Panc1 (cell line): ENCODE results near the gene CACNA2D4. TPM values are rescaled to one million over a fixed set of nuclear protein-coding genes. Genes with fewer than 3 reads are reported as not detected.

Source experiments
- ATAC-seq: fragments of 200-7000 bp; cut with Tn5 transposase; 2 replicates; pipeline ENCODE4 v1.9.1; 2020; ENCODE audit warnings: mild to moderate bottlenecking, moderate library complexity
- BruUV-seq: library from RNA; stranded (reverse); fragments of 400-500 nt; replicated peaks from 2 replicates; lab custom pipeline; 2021; lab: Mats Ljungman, UMichigan
- CTCF ChIA-PET: fragments of 300-600 bp; sonication (Branson Sonifier 250); formaldehyde crosslinking; loops from one replicate; lab custom pipeline; 2022; ENCODE audit warnings: antibody characterized with exemption; lab: Charles Lee
- POLR2A ChIA-PET: fragments of 300-600 bp; sonication (Branson Sonifier 250); formaldehyde crosslinking; loops from one replicate; lab custom pipeline; 2022; ENCODE audit warnings: antibody characterized with exemption; lab: Charles Lee
- DNase-seq: peaks from one replicate; pipeline ENCODE4 v3.0.0-alpha.2; 2010; ENCODE audit warnings: low read depth, low spot score
- H3K27ac ChIP-seq: 2 replicates; pipeline ENCODE4 v1.5.1; 2011; ENCODE audit warnings: mild to moderate bottlenecking, low read length, inconsistent platforms
- H3K27me3 ChIP-seq: fragments of 200-500 bp; sonication (Bioruptor generic); 2 replicates; pipeline ENCODE4 v1.6.0; 2014; ENCODE audit warnings: low read length, inconsistent platforms; ENCODE audit not compliant: control insufficient read depth, insufficient read depth
- H3K36me3 ChIP-seq: fragments of 200-500 bp; sonication (Bioruptor generic); 2 replicates; pipeline ENCODE4 v1.5.1; 2014; ENCODE audit warnings: inconsistent platforms, mild to moderate bottlenecking, low read length, moderate library complexity; ENCODE audit not compliant: control insufficient read depth, insufficient read depth
- H3K4me1 ChIP-seq: 2 replicates; pipeline ENCODE4 v1.5.1; 2011; ENCODE audit warnings: inconsistent platforms, mild to moderate bottlenecking, low read length, moderate library complexity; ENCODE audit not compliant: control insufficient read depth, insufficient read depth
- H3K4me3 ChIP-seq, 2 experiments: 2 replicates each; pipeline ENCODE4 v1.5.1; 2011 to 2012; ENCODE audit warnings: low read depth in 2 of 2, low read length in 2 of 2, mild to moderate bottlenecking in 2 of 2, inconsistent platforms in 1 of 2, moderate library complexity in 1 of 2
- H3K9me3 ChIP-seq: fragments of 200-500 bp; sonication (Bioruptor generic); 2 replicates; pipeline ENCODE4 v1.5.1; 2014; ENCODE audit warnings: low read depth, mild to moderate bottlenecking, inconsistent platforms, low read length, moderate library complexity; ENCODE audit not compliant: control insufficient read depth, insufficient read depth
- POLR2AphosphoS5 ChIP-seq: IDR thresholded peaks from 2 replicates; pipeline ENCODE4 v1.6.1; 2012; ENCODE audit warnings: mild to moderate bottlenecking, low read depth, low read length, moderate library complexity
- SIN3A ChIP-seq: IDR thresholded peaks from 2 replicates; pipeline ENCODE4 v1.6.1; 2012; ENCODE audit warnings: low read depth, mild to moderate bottlenecking, low read length, moderate library complexity, borderline replicate concordance; ENCODE audit not compliant: insufficient read depth
- TCF7L2 ChIP-seq: IDR thresholded peaks from 2 replicates; pipeline ENCODE4 v1.6.1; 2011; ENCODE audit warnings: mild to moderate bottlenecking, low read depth, low read length, inconsistent platforms
- in situ Hi-C: cut with HindIII; loops from 2 replicates; pipeline ENCODE4 v1.10.0; 2016; ENCODE audit warnings: low sequenced_read_pairs, low pct_unique_long_range_greater_than_20kb
- intact Hi-C: fragments of 100-400 bp; cut with micrococcal nuclease; formaldehyde crosslinking; loops from one replicate; pipeline ENCODE4 v1.10.0; 2022; ENCODE audit not compliant: unreplicated experiment
- total RNA-seq: library from RNA; stranded (reverse); gene quantifications from one replicate; pipeline ENCODE4 v1.2.1, GENCODE V29; 2021; ENCODE audit not compliant: unreplicated experiment
- TF ChIP-seq, protein P1 (sequence below), 2 experiments: IDR thresholded peaks; 2 replicates each; pipeline ENCODE4 v1.6.1; 2011 to 2012; ENCODE audit warnings: low read depth in 2 of 2, control low read depth in 1 of 2, low read length in 1 of 2, mild to moderate bottlenecking in 1 of 2, moderate library complexity in 1 of 2; ENCODE audit not compliant: insufficient read depth in 1 of 2
- TF ChIP-seq, protein P2 (sequence below): fragments of 450-650 bp; IDR thresholded peaks from 2 replicates; pipeline ENCODE4 v1.5.1; 2017; ENCODE audit warnings: mild to moderate bottlenecking

Gene CACNA2D4
- total RNA-seq, 1 experiment from 2014 or later: 0.15 TPM

GRCh38 chr12:1812650-1813302 lies 105.7 kb downstream of the CACNA2D4 start:
- no peak for ATAC-seq
- BruUV-seq: no TSS peak
- ChIA-PET POLR2A (no interaction called here), CTCF (no interaction called here)
- DNase-seq: no peak
- intact Hi-C loops: no loop called here
- no peaks in the 10 kb centered on the region for H3K9me3 ChIP-seq
- in situ Hi-C loops: no loop called here
- no peaks in the 10 kb centered on the region for H3K27me3 ChIP-seq
- no peaks in the 10 kb centered on the region for H3K36me3 ChIP-seq
- no peak overlapping the region for H3K27ac ChIP-seq
- TF ChIP-seq, protein P1, sequence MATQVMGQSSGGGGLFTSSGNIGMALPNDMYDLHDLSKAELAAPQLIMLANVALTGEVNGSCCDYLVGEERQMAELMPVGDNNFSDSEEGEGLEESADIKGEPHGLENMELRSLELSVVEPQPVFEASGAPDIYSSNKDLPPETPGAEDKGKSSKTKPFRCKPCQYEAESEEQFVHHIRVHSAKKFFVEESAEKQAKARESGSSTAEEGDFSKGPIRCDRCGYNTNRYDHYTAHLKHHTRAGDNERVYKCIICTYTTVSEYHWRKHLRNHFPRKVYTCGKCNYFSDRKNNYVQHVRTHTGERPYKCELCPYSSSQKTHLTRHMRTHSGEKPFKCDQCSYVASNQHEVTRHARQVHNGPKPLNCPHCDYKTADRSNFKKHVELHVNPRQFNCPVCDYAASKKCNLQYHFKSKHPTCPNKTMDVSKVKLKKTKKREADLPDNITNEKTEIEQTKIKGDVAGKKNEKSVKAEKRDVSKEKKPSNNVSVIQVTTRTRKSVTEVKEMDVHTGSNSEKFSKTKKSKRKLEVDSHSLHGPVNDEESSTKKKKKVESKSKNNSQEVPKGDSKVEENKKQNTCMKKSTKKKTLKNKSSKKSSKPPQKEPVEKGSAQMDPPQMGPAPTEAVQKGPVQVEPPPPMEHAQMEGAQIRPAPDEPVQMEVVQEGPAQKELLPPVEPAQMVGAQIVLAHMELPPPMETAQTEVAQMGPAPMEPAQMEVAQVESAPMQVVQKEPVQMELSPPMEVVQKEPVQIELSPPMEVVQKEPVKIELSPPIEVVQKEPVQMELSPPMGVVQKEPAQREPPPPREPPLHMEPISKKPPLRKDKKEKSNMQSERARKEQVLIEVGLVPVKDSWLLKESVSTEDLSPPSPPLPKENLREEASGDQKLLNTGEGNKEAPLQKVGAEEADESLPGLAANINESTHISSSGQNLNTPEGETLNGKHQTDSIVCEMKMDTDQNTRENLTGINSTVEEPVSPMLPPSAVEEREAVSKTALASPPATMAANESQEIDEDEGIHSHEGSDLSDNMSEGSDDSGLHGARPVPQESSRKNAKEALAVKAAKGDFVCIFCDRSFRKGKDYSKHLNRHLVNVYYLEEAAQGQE (IDR thresholded peaks at IDR 0.05; ENCODE audit: insufficient read depth in 1 of 2, low read depth in 2 of 2, low read length in 1 of 2): no peak
- TF ChIP-seq, protein P2, sequence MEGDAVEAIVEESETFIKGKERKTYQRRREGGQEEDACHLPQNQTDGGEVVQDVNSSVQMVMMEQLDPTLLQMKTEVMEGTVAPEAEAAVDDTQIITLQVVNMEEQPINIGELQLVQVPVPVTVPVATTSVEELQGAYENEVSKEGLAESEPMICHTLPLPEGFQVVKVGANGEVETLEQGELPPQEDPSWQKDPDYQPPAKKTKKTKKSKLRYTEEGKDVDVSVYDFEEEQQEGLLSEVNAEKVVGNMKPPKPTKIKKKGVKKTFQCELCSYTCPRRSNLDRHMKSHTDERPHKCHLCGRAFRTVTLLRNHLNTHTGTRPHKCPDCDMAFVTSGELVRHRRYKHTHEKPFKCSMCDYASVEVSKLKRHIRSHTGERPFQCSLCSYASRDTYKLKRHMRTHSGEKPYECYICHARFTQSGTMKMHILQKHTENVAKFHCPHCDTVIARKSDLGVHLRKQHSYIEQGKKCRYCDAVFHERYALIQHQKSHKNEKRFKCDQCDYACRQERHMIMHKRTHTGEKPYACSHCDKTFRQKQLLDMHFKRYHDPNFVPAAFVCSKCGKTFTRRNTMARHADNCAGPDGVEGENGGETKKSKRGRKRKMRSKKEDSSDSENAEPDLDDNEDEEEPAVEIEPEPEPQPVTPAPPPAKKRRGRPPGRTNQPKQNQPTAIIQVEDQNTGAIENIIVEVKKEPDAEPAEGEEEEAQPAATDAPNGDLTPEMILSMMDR: no peak
- TF ChIP-seq SIN3A (no peak), POLR2AphosphoS5 (no peak), TCF7L2 (no peak)
- no peaks in the 10 kb centered on the region for H3K4me1 ChIP-seq
- no peak overlapping the region for H3K4me3 ChIP-seq

DNA sequence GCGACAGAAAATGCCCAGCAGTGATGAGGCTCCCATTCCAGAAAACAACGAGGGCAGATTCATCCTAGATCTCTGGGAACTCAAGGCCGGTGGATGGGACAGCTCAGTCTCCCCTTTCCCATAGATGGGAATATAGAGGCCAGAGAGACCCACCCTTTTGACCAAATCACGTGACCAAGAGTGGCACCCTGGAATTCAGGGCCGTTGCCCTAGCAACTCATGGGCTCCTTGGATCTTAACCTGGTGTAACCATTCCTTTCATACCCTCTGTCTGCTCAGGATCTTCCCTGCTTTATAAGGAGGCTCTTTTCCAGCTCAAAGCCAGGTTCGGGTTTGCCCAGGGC lies 106.5 kb downstream of the CACNA2D4 start:
- CTCF ChIA-PET: no interaction called here
- no peak for TF ChIP-seq POLR2AphosphoS5
- TF ChIP-seq TCF7L2: no peak
- no peak for TF ChIP-seq SIN3A
- TF ChIP-seq, protein P2: no peak
- TF ChIP-seq, protein P1 (IDR thresholded peaks at IDR 0.05; ENCODE audit: insufficient read depth in 1 of 2, low read depth in 2 of 2, low read length in 1 of 2): no peak
- in situ Hi-C loops (no loop called here), intact Hi-C loops (no loop called here)
- H3K36me3 ChIP-seq: no peaks in the 10 kb centered on the region
- H3K27ac ChIP-seq: no peak overlapping the region
- ATAC-seq (no peak), DNase-seq (no peak)
- H3K4me3 ChIP-seq: no peak overlapping the region
- H3K27me3 ChIP-seq: no peaks in the 10 kb centered on the region
- POLR2A ChIA-PET: interaction anchor here (0.6 kb wide), 1 partner anchor 982 kb away, joined by 10 read pairs; no protein-coding TSS in a partner anchor
- H3K4me1 ChIP-seq: no peaks in the 10 kb centered on the region
- BruUV-seq: no TSS peak
- no peaks in the 10 kb centered on the region for H3K9me3 ChIP-seq
